H1 (cell line): Measurements from ENCODE around the gene TBC1D13. TPM values are rescaled to one million over a fixed set of nuclear protein-coding genes. Genes with fewer than 3 reads are reported as not detected.

Source experiments
- CTCF ChIA-PET: fragments of 300-600 bp; sonication (Branson Sonifier 250); formaldehyde crosslinking; loops from one replicate; lab custom pipeline; 2021; ENCODE audit not compliant: partially characterized antibody; lab: Charles Lee
- POLR2A ChIA-PET: fragments of 300-600 bp; sonication (Branson Sonifier 250); formaldehyde crosslinking; loops from one replicate; lab custom pipeline; 2021; ENCODE audit warnings: inconsistent platforms; ENCODE audit not compliant: partially characterized antibody; lab: Charles Lee
- DNase-seq, 2 experiments: peaks; one replicate each; pipeline versions ENCODE4 v3.0.0 to v3.0.0-alpha.2; 2010 to 2022; ENCODE audit warnings: low spot score in 2 of 2, low read depth in 1 of 2, mixed read lengths in 1 of 2
- FAIRE-seq: peaks from 2 replicates; lab custom pipeline; 2011; peaks lifted over from hg19 to GRCh38; lab: Jason Lieb, UNC
- H2AFZ ChIP-seq: 2 replicates; pipeline ENCODE4 v1.8.1; 2012; ENCODE audit warnings: low read length, inconsistent platforms
- H2AK5ac ChIP-seq: 2 replicates; pipeline ENCODE4 v1.6.1; 2013; ENCODE audit warnings: low read depth, low read length
- H2BK120ac ChIP-seq: replicated peaks from 2 replicates; pipeline ENCODE3; 2013; ENCODE audit warnings: low read depth, low read length, inconsistent platforms
- H2BK12ac ChIP-seq: 2 replicates; pipeline ENCODE4 v1.6.1; 2013; ENCODE audit warnings: low read depth, low read length
- H2BK15ac ChIP-seq: 2 replicates; pipeline ENCODE4 v1.6.1; 2013; ENCODE audit warnings: low read length
- H2BK20ac ChIP-seq: 2 replicates; pipeline ENCODE4 v1.6.1; 2013; ENCODE audit warnings: low read length
- H2BK5ac ChIP-seq: 2 replicates; pipeline ENCODE4 v1.6.1; 2013; ENCODE audit warnings: low read depth, low read length
- H3K14ac ChIP-seq: 2 replicates; pipeline ENCODE4 v1.6.1; 2013; ENCODE audit warnings: inconsistent platforms; ENCODE audit not compliant: insufficient read length
- H3K18ac ChIP-seq: 2 replicates; pipeline ENCODE4 v1.6.1; 2013; ENCODE audit warnings: low read length; ENCODE audit errors: extremely low read depth
- H3K23ac ChIP-seq: 2 replicates; pipeline ENCODE4 v1.6.1; 2013; ENCODE audit warnings: inconsistent platforms; ENCODE audit not compliant: insufficient read length
- H3K23me2 ChIP-seq: 2 replicates; pipeline ENCODE4 v1.6.1; 2013; ENCODE audit warnings: low read depth, low read length
- H3K27ac ChIP-seq: 2 replicates; pipeline ENCODE4 v1.6.1; 2011; ENCODE audit warnings: low read depth, low read length, inconsistent platforms
- H3K27me3 ChIP-seq, 4 experiments: replicated peaks in 1 of 4; 1 replicate in 1 of 4; 2 replicates in 3 of 4; pipeline versions ENCODE4 v1.6.1 to v1.8.1; 2011 to 2013; ENCODE audit warnings: low read length in 3 of 4, mild to moderate bottlenecking in 3 of 4, inconsistent platforms in 2 of 4, mixed read lengths in 2 of 4, moderate library complexity in 1 of 4; ENCODE audit not compliant: control insufficient read depth in 3 of 4, insufficient read depth in 3 of 4; ENCODE audit errors: extremely low read depth in 1 of 4
- H3K36me3 ChIP-seq, 4 experiments: 2 replicates each; pipeline versions ENCODE4 v1.6.1 to v1.8.1; 2011 to 2013; ENCODE audit warnings: mild to moderate bottlenecking in 4 of 4, low read length in 3 of 4, moderate library complexity in 2 of 4, control low read depth in 1 of 4, inconsistent platforms in 1 of 4; ENCODE audit not compliant: insufficient read depth in 4 of 4, control insufficient read depth in 2 of 4
- H3K4ac ChIP-seq: replicated peaks from 2 replicates; pipeline ENCODE3; 2013; ENCODE audit warnings: low read length, low read depth, mixed read lengths, inconsistent platforms; ENCODE audit not compliant: insufficient read length
- H3K4me1 ChIP-seq, 4 experiments: replicated peaks in 1 of 4; 1 replicate in 1 of 4; 2 replicates in 3 of 4; pipeline versions ENCODE4 v1.6.1 to v1.8.1; 2011 to 2013; ENCODE audit warnings: low read length in 3 of 4, inconsistent platforms in 2 of 4, mixed read lengths in 1 of 4; ENCODE audit not compliant: insufficient read depth in 4 of 4, control insufficient read depth in 3 of 4
- H3K4me2 ChIP-seq, 2 experiments: 2 replicates each; pipeline versions ENCODE4 v1.6.1 to v1.8.1; 2011 to 2013; ENCODE audit warnings: low read depth in 2 of 2, low read length in 2 of 2, control low read depth in 1 of 2, inconsistent platforms in 1 of 2, mild to moderate bottlenecking in 1 of 2; ENCODE audit not compliant: insufficient read depth in 1 of 2
- H3K4me3 ChIP-seq, 4 experiments: fragments of 200-600, 300-600 bp in 1 of 4; sonication (generic), shearing (Covaris generic), sonication (Bioruptor Twin) in 1 of 4; 2 replicates each; pipeline versions ENCODE4 v1.5.1 to v1.8.1; 2011 to 2016; ENCODE audit warnings: low read length in 4 of 4, low read depth in 3 of 4, control low read depth in 2 of 4, inconsistent platforms in 2 of 4, mild to moderate bottlenecking in 2 of 4, mixed read lengths in 1 of 4, moderate library complexity in 1 of 4; ENCODE audit not compliant: insufficient read depth in 2 of 4; ENCODE audit errors: extremely low read depth in 1 of 4
- H3K56ac ChIP-seq: replicated peaks from 2 replicates; pipeline ENCODE3; 2013; ENCODE audit warnings: low read depth, mild to moderate bottlenecking, mixed read lengths, low read length, inconsistent platforms; ENCODE audit not compliant: insufficient read length
- H3K79me1 ChIP-seq: 2 replicates; pipeline ENCODE4 v1.6.1; 2013; ENCODE audit warnings: low read depth, low read length, control low read depth
- H3K79me2 ChIP-seq, 2 experiments: 2 replicates each; pipeline versions ENCODE4 v1.6.1 to v1.8.1; 2012 to 2013; ENCODE audit warnings: low read length in 2 of 2, mild to moderate bottlenecking in 2 of 2, inconsistent platforms in 1 of 2; ENCODE audit not compliant: insufficient read depth in 2 of 2, control insufficient read depth in 1 of 2
- H3K9ac ChIP-seq, 4 experiments: replicated peaks in 1 of 4; 1 replicate in 1 of 4; 2 replicates in 3 of 4; pipeline versions ENCODE4 v1.6.1 to v1.8.1; 2011 to 2013; ENCODE audit warnings: low read depth in 3 of 4, low read length in 3 of 4, control low read depth in 2 of 4, mild to moderate bottlenecking in 2 of 4, moderate library complexity in 2 of 4, inconsistent platforms in 1 of 4; ENCODE audit errors: extremely low read depth in 1 of 4
- H3K9me3 ChIP-seq, 2 experiments: 2 replicates each; pipeline versions ENCODE4 v1.6.1 to v1.8.1; 2012 to 2013; ENCODE audit warnings: mild to moderate bottlenecking in 2 of 2, moderate library complexity in 2 of 2, control low read depth in 1 of 2, inconsistent platforms in 1 of 2, low read depth in 1 of 2, low read length in 1 of 2, mixed read lengths in 1 of 2; ENCODE audit not compliant: insufficient read depth in 2 of 2
- H4K20me1 ChIP-seq, 2 experiments: replicated peaks in 1 of 2; 2 replicates each; pipeline versions ENCODE3 to v1.8.1; 2011 to 2013; ENCODE audit warnings: inconsistent platforms in 2 of 2, low read length in 2 of 2, mild to moderate bottlenecking in 1 of 2; ENCODE audit not compliant: insufficient read depth in 2 of 2, control insufficient read depth in 1 of 2
- H4K5ac ChIP-seq: 2 replicates; pipeline ENCODE4 v1.6.1; 2013; ENCODE audit warnings: low read length, low read depth, mixed read lengths, inconsistent platforms; ENCODE audit not compliant: insufficient read length
- H4K8ac ChIP-seq: 2 replicates; pipeline ENCODE4 v1.8.0; 2013; ENCODE audit warnings: mild to moderate bottlenecking, moderate library complexity, low read length, inconsistent platforms; ENCODE audit not compliant: insufficient read depth; ENCODE audit errors: extremely low read depth
- H4K91ac ChIP-seq: replicated peaks from 2 replicates; pipeline ENCODE3; 2013; ENCODE audit warnings: low read length, mixed read lengths, inconsistent platforms; ENCODE audit not compliant: insufficient read length
- ASH2L ChIP-seq: fragments of 200-600, 300-600 bp; sonication (generic); IDR thresholded peaks from one replicate; pipeline ENCODE4 v1.7.1; 2017; ENCODE audit warnings: low read length
- BACH1 ChIP-seq: IDR thresholded peaks from 2 replicates; pipeline ENCODE4 v1.6.1; 2012; ENCODE audit warnings: low read length, improper control_type of control experiment
- CHD1 ChIP-seq: IDR thresholded peaks from 2 replicates; pipeline ENCODE4 v1.6.1; 2012; ENCODE audit warnings: low read depth, low read length, improper control_type of control experiment
- GABPA ChIP-seq: IDR thresholded peaks from 2 replicates; pipeline ENCODE4 v1.6.1; 2011; ENCODE audit warnings: mild to moderate bottlenecking, low read length, moderate library complexity, borderline replicate concordance; ENCODE audit not compliant: insufficient read depth
- GTF2F1 ChIP-seq: IDR thresholded peaks from 2 replicates; pipeline ENCODE4 v1.6.1; 2012; ENCODE audit warnings: low read depth, low read length, improper control_type of control experiment, borderline replicate concordance
- HDAC2 ChIP-seq, 2 experiments: fragments of 300-600 bp in 1 of 2; sonication (generic) in 1 of 2; IDR thresholded peaks; 2 replicates each; pipeline ENCODE4 v1.6.1; 2011 to 2012; ENCODE audit warnings: low read depth in 2 of 2, low read length in 2 of 2, mild to moderate bottlenecking in 2 of 2, moderate library complexity in 2 of 2, borderline replicate concordance in 1 of 2, inconsistent platforms in 1 of 2
- KDM1A ChIP-seq: fragments of 200-600, 300-600 bp; sonication (generic); IDR thresholded peaks from 2 replicates; pipeline ENCODE4 v1.7.1; 2016; ENCODE audit warnings: mild to moderate bottlenecking, low read length, borderline replicate concordance
- NRF1 ChIP-seq: IDR thresholded peaks from 2 replicates; pipeline ENCODE4 v1.6.1; 2011; ENCODE audit warnings: mild to moderate bottlenecking, low read depth, low read length, improper control_type of control experiment
- PHF8 ChIP-seq: fragments of 200-600 bp; sonication (generic); conservative IDR thresholded peaks from 2 replicates; pipeline ENCODE4 v1.7.1; 2012; ENCODE audit warnings: low read depth, mild to moderate bottlenecking, inconsistent platforms, low read length, moderate library complexity
- RFX5 ChIP-seq: IDR thresholded peaks from 2 replicates; pipeline ENCODE4 v1.6.1; 2011; ENCODE audit warnings: low read depth, low read length, improper control_type of control experiment, borderline replicate concordance
- SIN3A ChIP-seq, 2 experiments: IDR thresholded peaks in 1 of 2; conservative IDR thresholded peaks in 1 of 2; 2 replicates each; pipeline ENCODE4 v1.6.1; 2011 to 2012; ENCODE audit warnings: low read length in 2 of 2, improper control_type of control experiment in 1 of 2, low read depth in 1 of 2, mild to moderate bottlenecking in 1 of 2
- SP2 ChIP-seq: IDR thresholded peaks from 2 replicates; pipeline ENCODE4 v1.6.1; 2012; ENCODE audit warnings: mild to moderate bottlenecking, low read length, inconsistent platforms
- SRF ChIP-seq: IDR thresholded peaks from 2 replicates; pipeline ENCODE4 v1.6.1; 2011; ENCODE audit warnings: mild to moderate bottlenecking, low read depth, low read length, moderate library complexity
- YY1 ChIP-seq: IDR thresholded peaks from 2 replicates; pipeline ENCODE4 v1.6.1; 2011; ENCODE audit warnings: low read depth, mild to moderate bottlenecking, low read length
- WGBS, 2 experiments: shearing (Covaris generic) in 1 of 2; methylation state at CpG; one replicate each; pipeline versions ENCODE4 v1.1.6 to v1.1.7; 2013 to 2015; ENCODE audit warnings: low lambda C conversion rate in 2 of 2, mixed read lengths in 2 of 2, inconsistent platforms in 1 of 2, low coverage in 1 of 2, missing lambda C conversion rate in 1 of 2; ENCODE audit not compliant: insufficient replicate concordance in 2 of 2, insufficient coverage in 1 of 2, insufficient read length in 1 of 2; ENCODE audit errors: extremely low coverage in 1 of 2, missing lambda C conversion rate in 1 of 2; 5-methylcytosine and 5-hydroxymethylcytosine counted together
- polyA plus RNA-seq, 7 experiments: library from polyadenylated mRNA; depleted of rRNA in 3 of 7; stranded (reverse) in 5 of 7; unstranded in 2 of 7; fragments of >200 nt in 5 of 7; fragments of 200-250 nt in 2 of 7; gene quantifications; 1 replicate in 5 of 7; 2 replicates in 1 of 7; 4 replicates in 1 of 7; pipeline versions ENCODE4 v1.2.1 to v1.2.3, GENCODE V29; 2011 to 2013; ENCODE audit warnings: missing spikeins in 2 of 7, mixed read lengths in 2 of 7
- total RNA-seq: library from RNA; stranded (reverse); fragmentation: NEBNext Ultra II Directional; extraction: Animal tissue kit (Norgen Biotek cat#: 25700); gene quantifications from 2 replicates; pipeline ENCODE4 v1.2.1, GENCODE V29; 2021

Gene TBC1D13
- total and polyA plus RNA-seq, 2 of the 8 experiments (the other 6 are each of a cell fraction or from before 2014, with no cell fraction given), result 21.3 to 24.7 TPM

- ChIA-PET CTCF (interaction anchor here (0.9 to 1.5 kb wide), 2 partner anchors 12 to 20 kb away, joined by 3 to 4 read pairs; no protein-coding TSS in a partner anchor), POLR2A (interaction anchor here (0.7 to 3.2 kb wide), 10 partner anchors 7 to 115 kb away, joined by 3 to 13 read pairs (median 4); partner anchors contain the start of gene ENDOG)
- Histone ChIP-seq H3K79me1 (no peaks in the 10 kb centered on the region; the same call in 1 of the 2 replicates), H4K8ac (no peak overlapping the region), H3K9me3 (no peaks in the 10 kb centered on the region), H2BK15ac (no peak overlapping the region), H3K27me3 (no peaks in the 10 kb centered on the region), H3K18ac (no peak overlapping the region), H2AK5ac (no peak overlapping the region), H3K4ac (no peak overlapping the region), H2BK5ac (no peak overlapping the region), H2AFZ (no peak overlapping the region), H3K4me2 (no peak overlapping the region), H3K9ac (no peak overlapping the region), H3K27ac (no peak overlapping the region), H3K23me2 (peaks cover 5% of the 10 kb centered on the region; the same call in 1 of the 2 replicates), H4K20me1 (peaks cover 3 to 21% of the 10 kb centered on the region in 2 experiments), H2BK20ac (no peak overlapping the region), H3K79me2 (peaks cover 0 to 9% of the 10 kb centered on the region in 2 experiments; a peak in 1 of 4 replicates), H3K4me3 (no peak overlapping the region), H4K5ac (no peak overlapping the region), H3K23ac (no peak overlapping the region), H2BK120ac (no peak overlapping the region), H3K56ac (no peak overlapping the region), H3K36me3 (peaks cover 28 to 62% (median 54%) of the 10 kb centered on the region in 4 experiments), H2BK12ac (no peak overlapping the region), H3K14ac (no peak overlapping the region), H4K91ac (no peak overlapping the region), H3K4me1 (peaks cover 0 to 6% (median under 1%) of the 10 kb centered on the region in 4 experiments; a peak in 1 of 7 replicates)
- WGBS, 2 experiments, result 93% methylated on average over 7 of the region's 7 CpGs; no CpG with 5 or more reads in 1 of the 2 experiments
- DNase-seq (no peak), FAIRE-seq (no peak)
- TF ChIP-seq GTF2F1 (no peak), YY1 (no peak), CHD1 (no peak), KDM1A (no peak), NRF1 (no peak), HDAC2 (IDR thresholded peaks at IDR 0.05; ENCODE audit: borderline replicate concordance in 1 of 2, low read depth in 2 of 2, low read length in 2 of 2) (no peak), PHF8 (no peak), RFX5 (no peak), SIN3A (conservative IDR thresholded peaks at IDR 0.05 in 1 of 2, IDR thresholded peaks at IDR 0.05 in 1 of 2; ENCODE audit: low read depth in 1 of 2, low read length in 2 of 2) (no peak), SP2 (no peak), ASH2L (no peak), GABPA (no peak), SRF (no peak), BACH1 (no peak)
Observed at GRCh38 chr9:128824911-128825310, 37.9 kb downstream of the TBC1D13 start.
